H1 (cell line): ENCODE results near the gene ASAP2. TPM values are rescaled to one million over a fixed set of nuclear protein-coding genes. Genes with fewer than 3 reads are reported as not detected.

ENCODE experiments used
- MAFK ChIP-seq: IDR thresholded peaks from 2 replicates; pipeline ENCODE4 v1.6.1; 2012; ENCODE audit warnings: low read depth, mild to moderate bottlenecking, improper control_type of control experiment, low read length
- NRF1 ChIP-seq: IDR thresholded peaks from 2 replicates; pipeline ENCODE4 v1.6.1; 2011; ENCODE audit warnings: mild to moderate bottlenecking, low read depth, low read length, improper control_type of control experiment
- TAF1 ChIP-seq: IDR thresholded peaks from 2 replicates; pipeline ENCODE4 v1.6.1; 2011; ENCODE audit warnings: mild to moderate bottlenecking, low read depth, low read length
- polyA plus RNA-seq, 7 experiments: library from polyadenylated mRNA; depleted of rRNA in 3 of 7; stranded (reverse) in 5 of 7; unstranded in 2 of 7; fragments of >200 nt in 5 of 7; fragments of 200-250 nt in 2 of 7; gene quantifications; 1 replicate in 5 of 7; 2 replicates in 1 of 7; 4 replicates in 1 of 7; pipeline versions ENCODE4 v1.2.1 to v1.2.3, GENCODE V29; 2011 to 2013; ENCODE audit warnings: missing spikeins in 2 of 7, mixed read lengths in 2 of 7
- total RNA-seq: library from RNA; stranded (reverse); fragmentation: NEBNext Ultra II Directional; extraction: Animal tissue kit (Norgen Biotek cat#: 25700); gene quantifications from 2 replicates; pipeline ENCODE4 v1.2.1, GENCODE V29; 2021

Gene ASAP2
- total and polyA plus RNA-seq, 2 of the 8 experiments (the other 6 are each of a cell fraction or from before 2014, with no cell fraction given), result 10.2 to 18.7 TPM

DNA sequence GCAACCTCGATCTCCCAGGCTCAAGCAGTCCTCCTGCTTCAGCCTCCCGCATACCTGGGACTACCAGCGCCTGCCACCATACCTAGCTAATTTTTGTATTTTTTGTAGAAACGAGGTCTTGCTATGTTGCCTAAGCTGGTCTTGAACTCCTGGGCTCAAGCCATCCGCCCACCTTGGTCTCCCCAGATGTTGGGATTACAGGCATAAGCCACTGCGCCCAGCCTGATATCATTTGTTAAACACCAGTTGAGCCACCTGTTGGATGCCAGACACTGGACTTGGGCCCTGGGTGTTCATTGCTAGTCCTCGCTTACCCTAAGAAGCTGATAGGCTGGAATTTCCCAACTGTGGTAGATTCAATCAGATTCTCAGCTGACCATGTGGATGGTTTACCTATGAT lies 136.9 kb downstream of the ASAP2 start (continued):
- TF ChIP-seq NRF1, result no peak
- TF ChIP-seq MAFK, result no peak
- no peak for TF ChIP-seq TAF1
- TF ChIP-seq, all 59 proteins: peak for 0
